ENCODE data around the gene ZGPAT. TPM values are rescaled to one million over a fixed set of nuclear protein-coding genes. Genes with fewer than 3 reads are reported as not detected.

Gene ZGPAT
- total and polyA plus RNA-seq, 2 of the 8 experiments (the other 6 are each of a cell fraction or from before 2014, with no cell fraction given): 14.5 to 21.4 TPM

DNA sequence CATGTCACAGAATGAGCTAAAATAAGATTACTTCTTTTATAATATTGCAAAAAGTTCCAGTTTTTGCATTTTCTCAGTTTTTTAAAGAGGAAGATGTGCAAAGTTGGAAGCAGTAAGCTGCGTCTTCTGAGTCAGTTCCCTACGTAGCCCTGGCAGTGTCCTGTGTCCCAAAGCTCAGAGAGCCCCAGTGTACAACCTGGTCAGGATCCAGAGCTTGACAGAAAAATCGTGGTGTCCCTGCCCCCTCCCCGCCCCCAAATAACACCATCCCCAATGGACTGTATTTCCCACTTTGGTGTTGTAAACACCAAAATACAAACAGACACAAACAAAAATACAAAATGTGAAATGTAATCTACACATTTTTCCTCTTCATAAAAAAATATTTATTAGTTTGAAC, 36.3 kb downstream of the ZGPAT start (continued):
- TF ChIP-seq CHD7 (IDR thresholded peaks at IDR 0.05; ENCODE audit: insufficient replicate concordance, low read length) (no peak), SRF (IDR thresholded peaks at IDR 0.05; ENCODE audit: low read depth, low read length) (no peak), POLR2AphosphoS5 (IDR thresholded peaks at IDR 0.05; ENCODE audit: low read depth, low read length) (no peak), CBX8 (IDR thresholded peaks at IDR 0.05; ENCODE audit: borderline replicate concordance, low read depth, low read length) (no peak), GABPA (IDR thresholded peaks at IDR 0.05; ENCODE audit: borderline replicate concordance, insufficient read depth, low read length) (no peak), TEAD4 (IDR thresholded peaks at IDR 0.05; ENCODE audit: low read depth, low read length) (no peak), CTBP2 (IDR thresholded peaks at IDR 0.05; ENCODE audit: borderline replicate concordance, insufficient read depth, insufficient read length, low read length) (no peak), ASH2L (IDR thresholded peaks at IDR 0.05; ENCODE audit: low read length) (no peak), CREB1 (IDR thresholded peaks at IDR 0.05) (no peak), EGR1 (IDR thresholded peaks at IDR 0.05; ENCODE audit: borderline replicate concordance, low read depth, low read length) (no peak)

Measured in H1 (cell line).